CD4-positive, alpha-beta T cell treated with Interleukin-6 at 100 ng/mL for 8 hours (primary cell): ENCODE measurements around the gene NME4.
"Not testable (repeated sequence)": the region's sequence is repeated elsewhere in the genome, so short reads cannot be mapped to it uniquely, and the experiment has no call there.

Experiments
- DNase-seq: peaks from one replicate; pipeline ENCODE4 v3.0.0-alpha.2; 2020; ENCODE audit warnings: mixed read lengths, low spot score

The NME4 gene

DNA sequence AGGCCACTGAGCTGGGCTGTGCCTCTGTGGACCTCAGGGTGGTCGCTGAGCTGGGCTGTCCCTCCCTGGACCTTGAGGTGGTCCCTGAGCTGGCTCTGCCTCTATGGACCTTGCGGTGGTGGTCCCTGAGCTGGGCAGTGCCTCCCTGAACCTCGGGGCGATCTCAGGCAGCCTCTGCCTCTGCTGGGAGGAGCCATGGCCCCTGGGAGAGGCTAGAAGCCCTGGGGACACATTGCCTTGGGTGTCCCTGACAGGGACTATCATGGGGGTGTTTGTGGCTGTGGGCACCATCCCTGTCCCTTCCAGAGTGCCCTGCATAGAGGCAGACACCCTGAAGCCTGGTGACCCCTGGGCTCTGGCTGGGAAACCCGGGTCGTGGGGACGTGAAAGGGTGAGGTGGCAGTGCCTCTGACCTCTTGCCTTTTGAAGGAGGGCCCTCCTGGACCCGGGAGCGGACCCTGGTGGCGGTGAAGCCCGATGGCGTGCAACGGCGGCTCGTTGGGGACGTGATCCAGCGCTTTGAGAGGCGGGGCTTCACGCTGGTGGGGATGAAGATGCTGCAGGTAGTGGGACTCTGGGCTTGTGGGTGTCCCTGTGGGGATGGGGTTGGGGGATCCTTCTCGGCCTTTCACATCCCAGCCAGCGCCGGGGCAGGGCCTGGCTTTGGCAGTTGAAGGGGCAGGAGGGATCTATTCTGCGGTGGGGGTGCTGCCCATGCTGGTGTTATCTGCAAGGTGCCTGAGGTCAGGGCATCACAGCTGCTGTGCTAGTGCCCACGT lies 1.8 kb downstream of the NME4 start:
- no peak for DNase-seq

DNA sequence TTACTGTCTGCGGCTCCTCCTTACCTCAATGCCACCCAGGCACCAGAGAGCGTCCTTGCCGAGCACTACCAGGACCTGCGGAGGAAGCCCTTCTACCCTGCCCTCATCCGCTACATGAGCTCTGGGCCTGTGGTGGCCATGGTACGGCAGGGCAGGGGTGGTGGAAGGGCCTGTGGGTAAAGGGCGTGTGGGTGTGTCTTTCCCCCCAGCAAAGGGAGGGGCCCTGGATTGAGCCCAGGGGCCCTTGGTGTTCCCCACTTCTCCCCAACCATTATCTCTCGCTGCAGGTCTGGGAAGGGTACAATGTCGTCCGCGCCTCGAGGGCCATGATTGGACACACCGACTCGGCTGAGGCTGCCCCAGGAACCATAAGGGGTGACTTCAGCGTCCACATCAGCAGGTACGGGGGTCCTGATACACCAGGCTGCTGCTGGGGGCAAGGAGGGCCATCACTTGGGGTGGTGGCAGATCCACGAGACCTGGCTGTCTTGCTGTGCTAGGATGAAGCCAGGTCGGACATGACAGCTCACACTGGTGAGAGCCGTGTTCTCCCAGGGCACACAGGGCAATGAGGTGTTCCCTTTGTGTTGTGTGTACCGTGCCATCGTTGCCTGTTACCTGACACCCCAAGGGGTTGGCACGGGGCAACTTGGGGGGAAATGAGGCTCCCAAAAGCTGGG lies 2.5 kb downstream of the NME4 start:
- DNase-seq: no peak

DNA sequence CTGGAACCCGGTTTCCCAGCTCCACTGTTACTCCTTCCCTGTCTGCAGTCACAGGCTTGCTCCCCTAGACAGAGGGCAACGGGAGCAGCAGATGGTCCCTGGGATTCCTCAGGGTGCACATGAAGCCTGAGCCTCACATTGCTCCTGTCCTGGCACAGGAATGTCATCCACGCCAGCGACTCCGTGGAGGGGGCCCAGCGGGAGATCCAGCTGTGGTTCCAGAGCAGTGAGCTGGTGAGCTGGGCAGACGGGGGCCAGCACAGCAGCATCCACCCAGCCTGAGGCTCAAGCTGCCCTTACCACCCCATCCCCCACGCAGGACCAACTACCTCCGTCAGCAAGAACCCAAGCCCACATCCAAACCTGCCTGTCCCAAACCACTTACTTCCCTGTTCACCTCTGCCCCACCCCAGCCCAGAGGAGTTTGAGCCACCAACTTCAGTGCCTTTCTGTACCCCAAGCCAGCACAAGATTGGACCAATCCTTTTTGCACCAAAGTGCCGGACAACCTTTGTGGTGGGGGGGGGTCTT lies 3.1 kb downstream of the NME4 start:
- no peak for DNase-seq

DNA sequence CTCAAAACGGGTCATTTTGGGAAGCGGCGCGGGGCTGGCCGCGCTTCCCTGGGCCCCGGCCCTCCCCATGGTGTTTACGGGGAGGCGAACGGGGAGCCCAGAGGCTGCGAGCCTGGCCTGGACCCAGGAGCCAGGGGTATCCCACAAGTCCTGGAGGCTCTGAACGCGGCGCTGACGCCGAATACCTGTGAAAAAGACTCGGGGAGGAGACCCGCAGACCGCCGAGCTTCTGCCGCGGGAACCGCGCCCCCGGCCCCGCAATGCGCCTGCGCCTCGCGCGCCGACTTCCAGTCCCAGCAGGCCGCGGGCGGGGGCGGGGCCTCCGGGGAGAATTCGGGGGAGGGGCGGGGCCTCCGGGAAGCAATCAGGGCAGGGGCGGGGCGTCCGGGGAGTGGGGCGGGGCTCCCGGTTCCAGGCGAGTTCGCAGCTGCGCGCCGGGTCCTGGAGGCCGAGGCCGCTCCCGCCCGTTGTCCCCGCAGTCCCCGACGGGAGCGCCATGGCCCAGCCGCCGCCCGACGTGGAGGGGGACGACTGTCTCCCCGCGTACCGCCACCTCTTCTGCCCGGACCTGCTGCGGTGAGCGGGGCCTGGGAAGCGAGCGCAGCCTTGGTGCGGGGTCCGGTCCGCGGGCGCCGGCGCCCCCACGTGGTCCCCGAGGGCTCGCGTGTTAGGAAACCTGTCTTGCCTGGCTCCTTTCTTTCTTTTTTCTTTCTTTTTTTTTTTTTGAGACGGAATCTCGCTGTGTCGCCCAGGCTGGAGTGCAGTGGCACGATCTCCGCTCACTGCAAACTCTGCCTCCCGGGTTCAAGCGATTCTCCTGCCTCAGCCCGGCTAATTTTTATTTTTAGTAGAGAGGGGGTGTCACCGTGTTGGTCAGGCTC lies 4.7 kb downstream of the NME4 start, which contains the start of gene DECR2:
Gene DECR2, plus strand, starts transcription at position 418 of the 881 bp plus-strand sequence. Its CDS starts 79 bp downstream, at position 497.
- peak; percentile 97 for DNase-seq

DNA sequence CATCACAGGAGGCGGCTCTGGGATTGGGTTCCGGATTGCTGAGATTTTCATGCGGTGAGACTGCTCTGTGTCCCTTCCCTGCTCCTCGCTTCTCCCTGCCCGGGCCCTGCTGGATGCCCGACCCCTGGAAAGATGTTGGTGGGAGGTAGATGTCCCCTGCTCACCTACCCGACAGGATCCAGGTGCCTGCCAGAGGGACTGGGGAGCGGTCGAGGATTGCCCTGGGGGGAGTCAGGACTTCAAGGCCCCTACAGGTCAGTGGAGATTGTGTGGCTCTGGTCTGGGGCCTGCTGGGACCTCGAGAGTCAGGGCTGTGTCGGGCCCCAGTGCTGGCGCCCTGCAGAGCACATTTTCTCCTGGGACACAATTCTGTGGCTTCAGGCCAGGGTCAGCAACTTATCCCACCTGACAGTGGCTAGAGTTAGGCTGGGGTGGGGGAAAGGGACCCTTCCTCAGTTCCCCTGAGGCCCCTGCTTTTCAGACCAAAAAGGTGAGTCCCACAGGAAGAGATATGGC lies 8.0 kb downstream of the NME4 start:
- no peak for DNase-seq

DNA sequence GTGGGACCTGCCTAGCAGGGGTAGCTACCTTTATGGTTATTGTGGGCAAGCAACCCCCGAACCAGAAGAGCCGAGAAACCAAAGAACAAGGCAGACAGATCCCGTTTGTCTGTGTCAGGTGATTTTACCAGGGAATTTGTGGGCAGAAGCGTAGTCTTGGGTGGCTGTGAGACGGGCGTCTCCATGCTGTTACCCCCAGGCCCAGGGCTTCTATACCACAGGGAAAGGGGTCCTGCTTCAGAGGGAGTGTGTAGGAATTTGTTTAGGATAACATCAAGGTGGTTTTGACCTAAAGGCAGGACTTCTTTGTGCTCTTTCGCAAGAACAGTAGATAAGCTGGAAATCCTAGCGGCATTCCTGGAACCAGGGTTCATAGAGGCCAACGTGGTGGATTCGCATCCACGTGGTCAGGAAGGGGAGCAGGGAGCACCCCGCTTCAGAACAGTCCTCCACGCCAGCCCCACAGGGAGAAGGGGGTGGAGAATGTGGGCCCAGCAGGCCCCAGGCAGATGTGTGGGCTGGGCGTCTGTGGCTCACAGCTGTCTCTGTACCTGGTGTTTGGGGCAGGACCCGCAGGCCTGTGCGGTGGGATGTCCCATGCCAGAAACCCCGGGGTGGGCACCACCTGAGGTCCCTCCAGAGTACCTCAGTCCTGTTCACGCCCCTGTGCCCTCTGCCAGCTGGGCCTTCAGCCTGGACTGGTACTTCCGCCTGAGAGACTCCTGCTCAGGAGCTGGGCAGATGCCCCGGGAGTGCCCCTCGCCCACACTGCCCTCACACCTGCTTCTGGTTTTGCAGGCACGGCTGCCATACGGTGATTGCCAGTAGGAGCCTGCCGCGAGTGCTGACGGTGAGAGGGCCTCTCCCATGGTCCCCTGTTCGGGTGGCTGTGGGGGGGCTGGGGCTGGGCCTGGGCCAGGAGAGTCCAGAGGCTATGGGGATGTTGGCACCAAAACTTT lies 8.8 kb downstream of the NME4 start:
- no peak for DNase-seq

DNA sequence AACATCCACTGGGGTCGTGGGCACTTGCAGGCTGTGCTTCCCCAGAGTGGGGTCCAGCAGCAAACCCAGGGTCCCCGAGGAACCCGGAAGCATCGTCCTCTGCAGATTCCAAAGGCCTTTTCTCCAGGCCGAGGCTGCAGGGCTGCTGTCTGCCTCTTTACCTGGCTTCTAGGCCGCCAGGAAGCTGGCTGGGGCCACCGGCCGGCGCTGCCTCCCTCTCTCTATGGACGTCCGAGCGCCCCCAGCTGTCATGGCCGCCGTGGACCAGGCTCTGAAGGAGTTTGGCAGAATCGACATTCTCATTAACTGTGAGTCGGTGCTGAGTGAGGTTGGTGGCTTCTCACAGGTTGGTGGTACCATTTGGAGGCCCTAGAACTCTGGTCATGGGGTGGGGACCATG lies 10.3 kb downstream of the NME4 start:
- no peak for DNase-seq

DNA sequence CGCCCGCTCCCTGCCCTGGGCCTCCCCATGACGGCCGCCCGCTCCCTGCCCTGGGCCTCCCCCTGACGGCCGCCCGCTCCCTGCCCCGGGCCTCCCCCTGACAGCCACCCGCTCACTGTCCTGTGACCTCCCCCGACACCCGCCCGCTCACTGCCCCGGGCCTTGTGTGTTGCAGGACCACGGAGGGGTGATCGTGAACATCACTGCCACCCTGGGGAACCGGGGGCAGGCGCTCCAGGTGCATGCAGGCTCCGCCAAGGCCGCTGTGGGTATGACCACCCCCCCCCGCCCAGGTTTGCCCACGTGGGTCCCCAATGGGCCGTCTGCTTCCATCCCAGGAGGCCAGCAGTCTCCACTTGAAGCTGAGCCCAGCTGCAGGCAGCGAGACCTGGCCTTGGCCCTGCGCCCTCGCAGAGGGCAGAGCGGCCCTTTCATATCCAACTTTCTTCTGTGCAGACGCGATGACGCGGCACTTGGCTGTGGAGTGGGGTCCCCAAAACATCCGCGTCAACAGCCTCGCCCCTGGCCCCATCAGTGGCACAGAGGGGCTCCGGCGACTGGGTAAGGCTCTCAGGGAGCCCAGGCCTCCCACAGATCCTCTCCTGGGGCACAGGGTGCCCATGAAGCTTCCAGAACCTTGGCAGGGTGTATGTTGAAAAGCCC lies 13.6 kb downstream of the NME4 start:
- no peak for DNase-seq

DNA sequence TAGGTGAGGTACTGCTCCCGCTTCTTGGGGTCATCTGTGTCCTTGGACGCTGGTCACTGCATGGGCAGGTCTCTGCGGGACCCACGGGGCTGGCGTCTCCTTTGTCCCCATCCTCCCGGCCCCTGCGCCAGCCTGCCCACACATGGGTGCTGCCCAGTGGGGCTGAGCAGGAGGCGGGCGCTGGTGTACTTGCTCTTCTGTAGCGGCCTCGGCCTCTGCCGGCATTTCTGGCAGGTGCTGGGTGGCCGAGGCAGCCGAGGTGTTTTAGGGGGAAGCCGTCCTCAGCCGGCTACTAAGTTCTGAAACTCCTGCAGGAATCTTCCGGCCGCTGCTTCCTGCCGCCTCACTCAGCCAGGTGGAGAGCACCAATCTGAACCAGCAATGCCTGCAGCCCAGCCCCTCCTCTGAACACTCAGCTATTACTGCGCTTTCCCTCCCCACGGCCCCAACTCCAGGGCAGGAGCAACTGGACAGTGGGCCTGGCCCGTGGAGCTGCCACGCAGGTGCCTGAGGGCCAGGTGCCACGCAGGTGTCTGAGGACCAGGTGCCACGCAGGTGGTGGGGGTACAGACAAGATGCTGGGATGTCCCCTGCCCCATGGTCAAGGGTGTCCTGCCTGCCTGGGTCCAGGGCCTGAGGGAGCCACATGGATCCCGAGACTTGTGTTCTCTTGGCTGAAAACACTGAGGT lies 14.7 kb downstream of the NME4 start:
- DNase-seq: no peak

DNA sequence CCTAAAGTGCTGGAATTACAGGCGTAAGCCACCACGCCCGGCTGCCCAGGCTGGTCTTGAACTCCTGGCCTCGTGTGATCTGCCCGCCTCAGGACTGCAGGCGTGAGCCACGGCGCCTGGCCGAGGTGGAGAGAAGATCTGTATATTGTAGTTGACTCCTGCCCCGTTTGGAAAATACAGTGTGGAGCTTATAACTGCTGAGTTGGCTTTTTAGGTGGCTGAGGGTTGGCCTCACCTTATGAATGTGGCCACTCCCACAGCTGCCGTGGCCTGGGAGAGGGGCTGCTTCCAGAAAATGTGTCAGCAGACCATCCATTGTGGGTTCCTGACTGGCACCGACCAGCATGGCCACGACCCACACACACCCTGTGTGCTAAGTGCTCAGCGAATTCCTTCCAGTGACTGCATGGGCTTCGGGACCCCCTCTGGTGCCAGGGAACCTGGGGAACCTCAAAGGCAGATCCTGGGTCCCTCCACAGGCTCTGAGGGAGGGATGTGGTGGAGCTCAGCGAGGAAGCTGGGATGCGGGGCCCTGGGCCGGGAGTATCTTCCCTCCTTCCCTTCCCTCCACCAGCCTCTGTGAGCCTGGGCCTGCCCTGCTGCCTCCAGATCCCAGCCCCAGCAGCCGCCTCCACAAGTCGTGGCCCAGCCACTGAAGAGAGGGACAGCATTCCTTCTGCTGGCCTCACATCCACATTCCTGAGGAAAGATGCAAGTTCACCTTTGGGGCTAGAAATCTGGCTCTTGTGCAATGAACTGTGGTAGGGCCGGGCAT lies 17.6 kb downstream of the NME4 start:
- DNase-seq: no peak

DNA sequence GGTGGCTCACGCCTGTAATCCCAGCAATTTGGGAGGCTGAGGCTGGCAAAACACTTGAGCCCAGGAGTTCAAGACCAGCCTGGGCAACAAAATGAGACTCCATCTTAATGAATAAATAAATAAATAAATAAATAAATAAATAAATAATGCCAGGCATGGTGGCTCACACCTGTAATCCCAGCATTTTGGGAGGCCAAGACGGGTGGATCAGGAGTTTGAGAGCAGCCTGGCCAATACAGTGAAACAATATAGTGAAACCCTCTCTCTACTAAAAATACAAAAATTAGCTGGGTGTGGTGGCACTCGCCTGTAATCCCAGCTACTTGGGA lies 18.1 kb downstream of the NME4 start:
- not testable (repeated sequence) for DNase-seq

DNA sequence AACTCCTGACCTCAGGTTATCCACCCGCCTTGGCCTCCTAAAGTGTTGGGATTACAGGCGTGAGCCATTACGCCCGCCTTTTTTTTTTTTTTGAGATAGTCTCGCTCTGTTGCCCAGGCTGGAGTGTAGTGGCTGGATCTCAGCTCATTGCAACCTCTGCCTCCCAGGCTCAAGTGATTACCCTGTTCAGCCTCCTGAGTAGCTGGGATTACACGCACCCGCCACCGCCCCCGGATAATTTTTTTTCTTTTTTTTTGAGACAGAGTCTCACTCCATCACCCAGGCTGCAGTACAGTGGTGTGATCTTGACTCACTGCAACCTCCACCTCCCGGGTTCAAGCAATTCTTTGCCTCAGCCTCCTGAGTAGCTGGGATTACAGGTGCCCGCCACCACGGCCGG lies 25.2 kb downstream of the NME4 start:
- DNase-seq: not testable (repeated sequence)

DNA sequence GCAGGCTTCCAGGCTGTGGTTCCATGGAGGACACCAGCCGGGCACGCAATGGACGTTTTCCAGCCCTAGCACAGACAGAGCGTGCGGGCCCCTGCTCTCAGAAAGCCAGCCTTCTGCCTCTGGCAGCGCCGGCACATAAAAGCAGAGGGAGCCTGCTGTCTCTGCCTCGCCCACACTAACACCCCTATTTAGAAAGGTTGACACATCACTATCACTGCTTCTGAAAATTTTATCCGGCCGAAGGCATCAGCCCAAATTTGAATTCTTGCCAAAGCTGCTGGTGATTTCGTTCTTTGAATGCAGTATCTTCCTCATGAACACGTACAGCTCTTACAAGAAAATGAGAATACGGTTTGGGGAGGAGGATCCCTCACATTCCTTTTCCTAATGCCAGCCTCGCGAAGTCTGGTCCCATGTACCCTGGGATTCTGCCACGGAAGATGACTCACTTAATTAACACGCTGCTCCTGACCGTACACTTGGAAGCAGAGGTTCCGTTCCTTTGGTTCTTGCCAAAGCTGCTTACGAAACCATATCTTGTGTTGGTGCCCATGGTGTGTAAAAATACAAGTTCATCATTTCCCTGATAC lies 27.1 kb downstream of the NME4 start:
- DNase-seq: no peak

DNA sequence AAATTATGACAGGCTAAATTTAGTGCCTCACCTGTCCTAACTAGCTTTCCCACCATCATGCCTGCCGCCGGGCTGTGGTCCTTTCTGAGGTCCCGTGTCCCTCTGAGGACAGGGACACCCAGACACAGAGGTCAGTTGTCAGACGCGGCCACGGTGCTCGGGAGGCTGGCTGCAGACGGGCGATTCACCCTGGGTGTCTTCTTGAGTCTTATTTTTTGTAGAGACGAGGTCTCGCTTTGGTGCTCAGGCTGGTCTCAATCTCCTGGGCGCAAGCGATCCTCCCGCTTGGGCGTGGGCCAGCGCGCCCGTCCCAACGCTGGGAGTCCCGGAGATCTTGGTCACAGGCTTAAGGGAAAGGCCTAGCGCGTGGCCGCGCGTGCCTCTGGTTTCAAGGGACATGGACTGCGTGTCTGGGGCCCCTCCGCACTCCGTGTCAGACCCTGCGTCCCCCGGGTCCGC lies 27.7 kb downstream of the NME4 start:
- no peak for DNase-seq

DNA sequence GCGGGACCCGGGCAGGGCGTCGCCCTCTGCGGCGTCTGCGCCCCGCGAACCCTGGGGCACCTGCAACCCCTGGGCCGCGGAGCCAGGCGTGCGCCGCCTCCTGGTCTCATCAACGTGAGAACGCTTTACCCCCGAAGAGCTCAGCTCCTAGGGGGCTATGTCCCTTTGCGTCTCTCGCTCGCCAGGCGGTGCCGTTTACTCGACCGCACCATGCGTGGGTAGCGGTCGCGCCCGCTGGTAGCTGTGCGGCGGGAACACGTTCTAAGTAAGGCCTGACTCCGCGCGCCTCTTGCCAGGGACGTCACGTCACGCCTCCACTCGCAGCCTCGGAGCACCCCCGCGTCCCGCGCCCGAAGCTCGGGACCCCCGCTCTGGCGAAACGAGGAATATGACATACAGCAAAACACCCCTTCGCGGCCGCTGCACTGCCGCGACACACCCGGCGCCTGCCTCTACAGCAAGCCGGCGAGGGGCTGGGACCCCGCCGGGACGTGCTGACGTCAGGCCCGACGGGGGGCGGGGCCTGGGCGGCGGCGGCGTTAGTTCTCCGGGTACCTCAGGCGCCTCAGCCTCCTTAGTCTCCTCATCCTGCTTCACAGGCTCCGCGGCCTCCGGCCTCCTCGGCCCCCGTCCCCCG lies 28.2 kb downstream of the NME4 start, which contains the start of gene RAB11FIP3:
Gene RAB11FIP3, plus strand, starts transcription at position 568 of the 637 bp plus-strand sequence. CDS start 358 bp downstream, outside the sequence.
- peak; percentile 83 for DNase-seq

DNA sequence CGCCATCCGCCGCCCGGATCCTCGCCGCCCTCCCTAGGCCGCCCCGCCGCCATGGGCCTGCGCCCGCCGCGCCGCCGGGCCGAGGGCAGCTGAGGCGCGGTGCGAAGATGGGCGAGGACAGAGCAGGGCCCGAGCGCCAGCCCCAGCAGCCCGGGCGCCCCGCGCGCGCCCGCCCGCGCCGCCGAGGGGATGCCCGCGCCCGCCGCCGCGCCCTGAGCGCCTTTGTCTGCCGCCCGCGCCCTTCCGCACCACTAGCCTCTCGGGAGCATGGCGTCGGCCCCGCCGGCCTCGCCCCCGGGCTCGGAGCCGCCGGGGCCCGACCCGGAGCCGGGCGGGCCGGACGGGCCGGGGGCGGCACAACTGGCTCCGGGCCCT lies 28.7 kb downstream of the NME4 start:
- DNase-seq: no peak

DNA sequence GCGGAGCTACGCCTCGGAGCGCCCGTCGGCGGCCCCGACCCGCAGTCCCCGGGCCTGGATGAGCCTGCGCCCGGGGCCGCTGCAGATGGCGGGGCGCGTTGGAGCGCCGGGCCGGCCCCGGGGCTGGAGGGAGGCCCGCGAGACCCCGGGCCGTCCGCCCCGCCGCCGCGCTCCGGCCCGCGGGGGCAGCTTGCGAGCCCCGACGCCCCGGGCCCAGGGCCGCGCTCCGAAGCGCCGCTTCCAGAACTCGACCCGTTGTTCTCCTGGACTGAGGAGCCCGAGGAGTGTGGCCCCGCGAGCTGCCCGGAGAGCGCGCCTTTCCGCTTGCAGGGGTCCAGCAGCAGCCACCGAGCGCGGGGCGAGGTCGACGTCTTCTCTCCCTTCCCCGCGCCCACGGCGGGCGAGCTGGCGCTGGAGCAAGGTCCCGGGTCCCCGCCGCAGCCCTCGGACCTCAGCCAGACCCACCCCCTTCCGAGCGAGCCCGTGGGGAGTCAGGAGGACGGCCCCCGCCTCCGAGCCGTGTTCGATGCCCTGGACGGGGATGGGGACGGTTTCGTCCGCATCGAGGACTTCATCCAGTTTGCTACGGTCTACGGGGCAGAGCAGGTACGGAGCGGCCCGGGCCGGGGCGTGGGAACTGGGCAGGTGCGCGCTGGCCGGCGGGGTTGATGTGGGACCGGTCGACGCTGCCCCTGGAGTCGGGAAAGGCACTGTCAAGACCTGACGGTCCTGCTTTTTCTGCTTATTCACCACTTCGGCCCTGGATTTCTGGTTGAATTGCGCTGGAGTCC lies 29.3 kb downstream of the NME4 start:
- DNase-seq: no peak
